ENCODE measurements around the gene TNFRSF12A. TPM values are rescaled to one million over a fixed set of nuclear protein-coding genes. Genes with fewer than 3 reads are reported as not detected.
A peak's percentile ranks its signal among the peaks of the same experiment; 100 is the strongest.

Gene TNFRSF12A
- total RNA-seq, 1 experiment from 2014 or later = 62.5 TPM

DNA sequence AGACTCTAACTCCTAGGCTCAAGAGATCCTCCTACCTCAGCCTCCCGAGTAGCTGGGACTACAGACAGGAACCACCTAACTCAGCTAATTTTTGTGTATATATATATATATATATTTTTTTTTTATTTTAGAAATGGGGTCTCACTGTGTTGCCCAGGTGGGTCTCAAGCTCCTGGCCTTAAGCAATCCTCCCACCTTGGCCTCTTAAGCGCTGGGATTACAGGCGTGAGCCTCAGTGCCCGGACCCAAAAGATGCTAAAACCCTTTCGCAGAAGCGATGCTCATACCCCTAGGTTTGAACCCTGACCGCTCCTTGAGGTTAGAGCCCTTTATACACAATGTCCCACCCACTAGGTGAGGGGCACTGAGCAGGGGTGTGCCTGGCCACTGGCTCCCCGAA lies 9.7 kb upstream of the TNFRSF12A start:
- DNase-seq = no peak
- H3K27me3 Mint-ChIP-seq (ENCODE audit: insufficient read depth, unreplicated experiment) = no peaks in the 10 kb centered on the region
- TF ChIP-seq, protein P1, sequence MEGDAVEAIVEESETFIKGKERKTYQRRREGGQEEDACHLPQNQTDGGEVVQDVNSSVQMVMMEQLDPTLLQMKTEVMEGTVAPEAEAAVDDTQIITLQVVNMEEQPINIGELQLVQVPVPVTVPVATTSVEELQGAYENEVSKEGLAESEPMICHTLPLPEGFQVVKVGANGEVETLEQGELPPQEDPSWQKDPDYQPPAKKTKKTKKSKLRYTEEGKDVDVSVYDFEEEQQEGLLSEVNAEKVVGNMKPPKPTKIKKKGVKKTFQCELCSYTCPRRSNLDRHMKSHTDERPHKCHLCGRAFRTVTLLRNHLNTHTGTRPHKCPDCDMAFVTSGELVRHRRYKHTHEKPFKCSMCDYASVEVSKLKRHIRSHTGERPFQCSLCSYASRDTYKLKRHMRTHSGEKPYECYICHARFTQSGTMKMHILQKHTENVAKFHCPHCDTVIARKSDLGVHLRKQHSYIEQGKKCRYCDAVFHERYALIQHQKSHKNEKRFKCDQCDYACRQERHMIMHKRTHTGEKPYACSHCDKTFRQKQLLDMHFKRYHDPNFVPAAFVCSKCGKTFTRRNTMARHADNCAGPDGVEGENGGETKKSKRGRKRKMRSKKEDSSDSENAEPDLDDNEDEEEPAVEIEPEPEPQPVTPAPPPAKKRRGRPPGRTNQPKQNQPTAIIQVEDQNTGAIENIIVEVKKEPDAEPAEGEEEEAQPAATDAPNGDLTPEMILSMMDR (IDR thresholded peaks at IDR 0.05; ENCODE audit: insufficient read depth in 1 of 2, low read depth in 1 of 2, low read length in 1 of 2, severe bottlenecking in 1 of 2, unreplicated experiment in 1 of 2) = no peak
- H3K36me3 Mint-ChIP-seq (ENCODE audit: insufficient read depth, unreplicated experiment) = peaks cover 19% of the 10 kb centered on the region
- no peaks in the 10 kb centered on the region for H3K36me3 ChIP-seq (ENCODE audit: control insufficient read depth, insufficient read depth, low read length)
- TSS peak; percentile 28 for BruUV-seq (replicated peaks)
- ChIA-PET POLR2A (interaction anchor here (1.3 to 2.0 kb wide), 4 partner anchors 9 to 99 kb away, joined by 3 to 34 read pairs (median 8); partner anchors contain the start of genes FLYWCH1, HCFC1R1, THOC6 and TNFRSF12A), CTCF (interaction anchor here (1.0 to 1.8 kb wide), 6 partner anchors 9 to 21 kb away, joined by 3 to 12 read pairs (median 7); partner anchors contain the start of genes HCFC1R1, THOC6 and TNFRSF12A)
- H3K9me3 Mint-ChIP-seq (ENCODE audit: unreplicated experiment) = no peaks in the 10 kb centered on the region
- H3K4me1 Mint-ChIP-seq (ENCODE audit: low read depth, unreplicated experiment) = peaks cover 27% of the 10 kb centered on the region
- peak overlapping the region; percentile 94 for H3K27ac Mint-ChIP-seq (ENCODE audit: unreplicated experiment)
- peaks cover 76% of the 10 kb centered on the region for H3K4me1 ChIP-seq
- no peak overlapping the region for H3K4me3 ChIP-seq (ENCODE audit: low read depth, low read length)
- no peaks in the 10 kb centered on the region for H3K9me3 ChIP-seq
- intact Hi-C loops (cut with micrococcal nuclease; ENCODE audit: unreplicated experiment) = loop anchor here (1.0 kb wide), 1 partner anchor 10 kb away; the partner anchor contains the start of gene TNFRSF12A
- H3K4me3 Mint-ChIP-seq (ENCODE audit: unreplicated experiment) = no peak overlapping the region
- H3K27me3 ChIP-seq (replicated peaks; ENCODE audit: control insufficient read depth, insufficient read depth, low read length) = no peaks in the 10 kb centered on the region

- peak overlapping the region; percentile 50 for H3K27ac Mint-ChIP-seq (ENCODE audit: unreplicated experiment)
Observed at GRCh38 chr16:3012246-3012645, 7.9 kb upstream of the TNFRSF12A start.

GRCh38 chr16:3012828-3013420 lies 7.2 kb upstream of the TNFRSF12A start, which contains the start of gene CLDN9:
CLDN9 (plus strand) TSS chr16:3012923; CDS start chr16:3013363, 440 bp downstream.
- CTCF ChIA-PET = no interaction called here
- H3K4me1 Mint-ChIP-seq (ENCODE audit: low read depth, unreplicated experiment) = peaks cover 14% of the 10 kb centered on the region
- peak in 1 of 2 experiments; percentile 43 for DNase-seq
- no TSS peak for BruUV-seq (replicated peaks)
- Histone ChIP-seq H3K27me3 (replicated peaks; ENCODE audit: control insufficient read depth, insufficient read depth, low read length) (no peaks in the 10 kb centered on the region), H3K4me1 (peaks cover 69% of the 10 kb centered on the region), H3K4me3 (ENCODE audit: low read depth, low read length) (no peak within 1 kb of the TSS), H3K36me3 (ENCODE audit: control insufficient read depth, insufficient read depth, low read length) (no peaks in the 10 kb centered on the region), H3K9me3 (no peaks in the 10 kb centered on the region)
- peak within 1 kb of the TSS; percentile 16 for H3K4me3 Mint-ChIP-seq (ENCODE audit: unreplicated experiment)
- H3K27me3 Mint-ChIP-seq (ENCODE audit: insufficient read depth, unreplicated experiment) = no peaks in the 10 kb centered on the region
- intact Hi-C loops (cut with micrococcal nuclease; ENCODE audit: unreplicated experiment) = no loop called here
- POLR2A ChIA-PET = no interaction called here
- H3K36me3 Mint-ChIP-seq (ENCODE audit: insufficient read depth, unreplicated experiment) = peaks cover 13% of the 10 kb centered on the region
- H3K9me3 Mint-ChIP-seq (ENCODE audit: unreplicated experiment) = no peaks in the 10 kb centered on the region
- TF ChIP-seq, protein P1 (IDR thresholded peaks at IDR 0.05; ENCODE audit: insufficient read depth in 1 of 2, low read depth in 1 of 2, low read length in 1 of 2, severe bottlenecking in 1 of 2, unreplicated experiment in 1 of 2) = no peak
- peak within 1 kb of the TSS; percentile 50 for H3K27ac Mint-ChIP-seq (ENCODE audit: unreplicated experiment)

More at GRCh38 chr16:3012246-3012645, 7.9 kb upstream of the TNFRSF12A start:
- Histone ChIP-seq H3K4me1 (peaks cover 69% of the 10 kb centered on the region), H3K27me3 (replicated peaks; ENCODE audit: control insufficient read depth, insufficient read depth, low read length) (no peaks in the 10 kb centered on the region), H3K9me3 (no peaks in the 10 kb centered on the region), H3K36me3 (ENCODE audit: control insufficient read depth, insufficient read depth, low read length) (no peaks in the 10 kb centered on the region), H3K4me3 (ENCODE audit: low read depth, low read length) (no peak overlapping the region)
- peaks cover 13% of the 10 kb centered on the region for H3K36me3 Mint-ChIP-seq (ENCODE audit: insufficient read depth, unreplicated experiment)
- ChIA-PET POLR2A (no interaction called here), CTCF (no interaction called here)
- no peaks in the 10 kb centered on the region for H3K27me3 Mint-ChIP-seq (ENCODE audit: insufficient read depth, unreplicated experiment)
- H3K4me3 Mint-ChIP-seq (ENCODE audit: unreplicated experiment) = peak overlapping the region; percentile 16
- peaks cover 19% of the 10 kb centered on the region for H3K4me1 Mint-ChIP-seq (ENCODE audit: low read depth, unreplicated experiment)
- no TSS peak for BruUV-seq (replicated peaks)
- H3K9me3 Mint-ChIP-seq (ENCODE audit: unreplicated experiment) = no peaks in the 10 kb centered on the region
- intact Hi-C loops (cut with micrococcal nuclease; ENCODE audit: unreplicated experiment) = no loop called here
- DNase-seq = peak in 1 of 2 experiments; percentile 42
- TF ChIP-seq, protein P1 (IDR thresholded peaks at IDR 0.05; ENCODE audit: insufficient read depth in 1 of 2, low read depth in 1 of 2, low read length in 1 of 2, severe bottlenecking in 1 of 2, unreplicated experiment in 1 of 2) = no peak

Data from Caco-2 (cell line).